Non-pigmented ciliary epithelial cell (primary cell): Measurements from ENCODE around the gene PTPRK.
"Not testable (repeated sequence)": the region's sequence is repeated elsewhere in the genome, so short reads cannot be mapped to it uniquely, and the experiment has no call there.

Source experiments
- DNase-seq: peaks from one replicate; pipeline ENCODE4 v3.0.0-alpha.2; 2010; ENCODE audit warnings: low read depth

The PTPRK gene

GRCh38 chr6:128487746-128488145 lies 32.7 kb downstream of the PTPRK start:
- peak; percentile 61 for DNase-seq

DNA sequence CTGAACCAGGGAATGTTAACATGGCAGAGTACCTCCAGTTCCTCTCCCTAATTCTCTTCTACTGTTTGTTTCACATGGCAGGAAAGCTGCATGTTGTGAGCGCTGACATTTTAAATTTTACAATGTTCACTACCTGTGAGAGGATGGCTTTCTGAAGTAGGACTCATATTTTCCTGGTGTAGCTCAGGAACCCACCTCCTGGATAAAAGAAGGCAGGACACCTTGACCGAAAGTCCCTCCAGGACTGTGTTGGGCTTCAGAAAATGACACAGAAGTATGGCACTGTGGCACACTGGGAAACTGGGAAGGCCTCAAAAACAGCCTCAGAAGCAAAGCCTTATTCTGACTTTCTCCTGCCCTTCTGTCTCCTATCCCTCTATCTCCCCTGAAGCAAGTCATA lies 33.3 kb downstream of the PTPRK start:
- DNase-seq = no peak

DNA sequence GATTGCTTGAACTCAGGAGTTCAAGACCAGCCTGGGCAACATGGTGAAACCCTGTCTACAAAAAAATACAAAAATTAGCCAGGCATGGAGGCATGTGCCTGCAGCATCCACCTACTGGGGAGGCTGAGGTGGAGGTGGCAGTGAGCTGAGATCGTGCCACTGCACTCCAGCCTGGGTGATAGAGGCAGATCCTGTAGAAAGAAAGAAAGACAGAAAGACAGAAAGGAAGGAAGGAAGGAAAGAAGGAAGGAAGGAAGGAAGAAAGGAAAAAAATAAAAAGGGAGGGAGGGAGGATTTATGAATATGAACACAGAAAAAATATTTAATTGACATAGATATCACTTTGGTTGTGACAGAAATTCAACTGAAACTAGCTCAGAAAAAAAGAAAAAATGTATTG lies 33.8 kb downstream of the PTPRK start:
- DNase-seq = not testable (repeated sequence)

- DNase-seq = no peak
Measured at GRCh38 chr6:128483472-128484135, 36.8 kb downstream of the PTPRK start.

- no peak for DNase-seq
Measured at GRCh38 chr6:128482642-128483041, 37.8 kb downstream of the PTPRK start.

GRCh38 chr6:128479991-128480390 lies 40.4 kb downstream of the PTPRK start:
- DNase-seq = no peak

DNA sequence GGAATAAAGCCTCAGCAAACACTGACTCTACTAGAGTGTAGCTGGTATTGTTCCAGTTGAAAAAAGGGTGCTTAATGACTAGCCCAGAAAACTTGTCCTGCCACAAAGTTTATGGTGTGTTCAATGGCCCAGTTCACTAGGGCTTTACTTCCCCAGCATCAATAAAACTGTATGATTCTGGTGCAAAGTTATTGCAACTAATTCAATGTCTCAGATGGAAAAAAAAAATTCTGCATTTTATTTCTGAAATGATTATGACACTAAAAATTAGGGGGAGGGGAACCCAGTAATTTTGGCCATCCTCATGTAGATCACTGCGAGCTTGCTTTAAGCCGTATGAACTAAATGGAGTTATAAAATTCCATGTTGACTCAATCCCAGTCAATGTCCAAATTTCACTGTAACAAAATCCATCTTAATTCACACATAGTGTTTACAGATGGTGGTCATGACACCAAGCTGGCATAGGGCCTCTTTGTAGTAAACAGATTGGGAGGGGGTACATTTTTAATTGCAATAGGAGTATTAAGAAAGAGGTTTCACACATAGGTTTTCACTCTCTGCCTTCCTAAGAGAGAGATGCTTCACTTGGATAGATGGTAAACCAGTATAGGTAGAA lies 41.2 kb downstream of the PTPRK start:
- no peak for DNase-seq

DNA sequence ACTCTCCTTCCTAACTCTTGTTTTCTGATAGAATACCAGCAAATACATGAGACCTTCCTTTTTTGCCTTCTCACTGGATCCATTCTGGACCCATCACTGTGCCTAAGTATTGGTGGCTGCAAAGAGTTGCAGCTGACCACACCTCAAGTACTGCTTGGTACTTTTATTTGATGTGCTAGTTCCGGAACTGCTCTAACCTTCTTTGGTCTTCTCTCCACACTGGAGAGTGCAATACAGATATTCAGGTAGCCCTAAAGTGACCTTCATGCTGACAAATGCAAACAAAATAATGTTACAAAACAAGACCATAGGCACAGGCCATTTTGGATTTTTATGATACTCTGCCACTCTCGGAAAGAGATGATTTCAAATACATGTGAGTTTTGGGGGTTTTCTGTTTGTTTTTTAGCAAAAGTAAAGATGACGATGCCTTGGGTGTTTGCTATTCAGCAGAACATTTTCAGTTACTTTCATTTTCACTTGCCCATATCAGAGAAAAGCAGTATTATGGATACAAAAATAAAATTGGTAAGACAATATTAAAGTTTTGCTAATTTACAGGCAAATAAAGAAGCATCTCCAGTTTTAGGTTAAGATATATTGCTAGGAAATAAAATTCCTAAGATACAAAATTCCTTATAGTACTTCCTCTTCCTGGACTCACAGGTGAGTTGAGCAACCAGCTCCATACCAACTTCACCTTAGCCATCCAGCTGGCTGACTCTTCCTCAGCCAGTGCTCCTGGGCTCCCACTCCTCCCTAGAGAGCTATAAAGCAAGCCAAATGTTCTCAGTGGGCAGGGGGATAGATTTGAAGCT lies 42.0 kb downstream of the PTPRK start:
- DNase-seq = no peak

GRCh38 chr6:128474933-128475332 lies 45.5 kb downstream of the PTPRK start:
- no peak for DNase-seq

DNA sequence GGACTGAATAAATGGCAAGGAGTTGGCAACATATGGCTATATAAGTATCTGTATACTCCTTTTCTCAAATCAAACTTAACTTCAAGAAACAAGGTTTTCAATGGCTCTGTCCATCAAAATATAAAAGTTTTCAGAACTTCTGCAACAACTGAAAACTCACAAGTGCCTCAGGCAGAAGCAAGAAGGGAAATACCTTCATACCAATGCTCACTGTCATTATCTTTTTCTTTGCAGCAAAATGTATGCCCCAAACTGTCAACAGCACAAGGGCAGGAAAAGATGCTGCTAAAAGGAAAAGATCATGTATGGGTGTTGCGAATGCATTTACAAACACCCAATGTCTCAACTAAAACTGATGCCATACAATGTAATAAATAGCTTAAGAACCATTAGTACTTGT lies 45.9 kb downstream of the PTPRK start:
- no peak for DNase-seq

DNA sequence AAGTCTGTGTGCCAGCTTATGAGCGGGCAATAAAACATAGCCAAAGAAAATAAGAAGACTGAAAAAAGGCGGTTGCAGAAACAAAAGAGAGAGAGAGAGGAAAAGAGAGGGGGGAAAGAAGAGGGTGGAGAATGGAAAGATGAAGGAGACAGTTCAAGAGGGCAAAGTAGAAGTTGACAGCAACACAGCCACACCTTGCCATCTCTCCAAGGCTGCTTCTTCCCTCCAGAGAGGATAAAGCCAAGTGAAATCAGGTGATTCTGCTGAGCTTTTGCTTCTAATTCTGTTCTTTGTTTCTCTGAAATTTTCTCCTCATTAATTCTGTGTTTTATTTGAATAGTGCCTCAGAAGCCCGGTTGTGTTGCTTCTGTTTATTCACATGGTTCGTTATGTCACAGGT lies 48.5 kb downstream of the PTPRK start:
- DNase-seq = no peak

- no peak for DNase-seq
Measured at GRCh38 chr6:128465368-128466343, 54.7 kb downstream of the PTPRK start.

GRCh38 chr6:128464790-128465189 lies 55.6 kb downstream of the PTPRK start:
- no peak for DNase-seq

- DNase-seq = peak; percentile 36
Measured at GRCh38 chr6:128463942-128464341, 56.5 kb downstream of the PTPRK start.

DNA sequence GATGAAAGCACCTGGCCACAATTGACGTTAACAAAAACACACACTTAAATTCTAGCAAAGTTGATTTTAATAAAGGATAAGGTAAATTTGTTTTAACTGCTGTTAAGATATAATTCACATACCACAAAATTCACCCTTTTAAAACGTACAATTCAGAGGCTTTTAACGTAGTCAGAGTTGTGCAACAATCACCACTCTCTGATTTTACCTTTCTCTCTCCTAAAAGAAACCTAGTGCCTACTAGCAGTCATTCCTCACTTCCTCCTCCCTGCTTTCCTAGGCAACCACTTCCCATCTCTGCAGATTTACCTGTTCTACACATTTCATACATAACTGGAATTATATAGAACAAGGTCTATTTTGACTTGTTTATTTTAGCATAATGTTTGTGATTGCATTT lies 58.9 kb downstream of the PTPRK start:
- DNase-seq = no peak

GRCh38 chr6:128456510-128457230 lies 63.7 kb downstream of the PTPRK start:
- no peak for DNase-seq

DNA sequence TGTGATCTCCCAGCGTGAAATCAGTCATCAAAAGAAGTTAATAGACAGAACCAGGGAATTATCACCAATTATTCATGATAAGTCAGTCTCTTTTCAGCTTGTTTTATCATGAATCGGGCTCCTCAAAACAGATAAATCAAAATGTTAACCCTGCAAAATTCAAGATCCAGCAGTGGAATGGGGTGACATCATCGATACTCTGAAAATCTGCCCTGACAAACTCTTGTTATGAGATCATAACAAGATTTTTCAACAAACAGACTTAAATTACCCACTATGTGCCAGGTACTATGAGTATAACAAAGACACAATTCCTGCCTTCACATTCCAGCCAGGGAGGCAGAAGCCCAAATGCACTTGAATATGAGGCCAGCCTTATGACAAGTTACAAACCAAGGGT lies 64.4 kb downstream of the PTPRK start:
- no peak for DNase-seq

- no peak for DNase-seq
Measured at GRCh38 chr6:128452713-128453112, 67.7 kb downstream of the PTPRK start.

- no peak for DNase-seq
Measured at GRCh38 chr6:128446497-128446896, 73.9 kb downstream of the PTPRK start.

- DNase-seq = peak; percentile 43
Measured at GRCh38 chr6:128443553-128443952, 76.8 kb downstream of the PTPRK start.

DNA sequence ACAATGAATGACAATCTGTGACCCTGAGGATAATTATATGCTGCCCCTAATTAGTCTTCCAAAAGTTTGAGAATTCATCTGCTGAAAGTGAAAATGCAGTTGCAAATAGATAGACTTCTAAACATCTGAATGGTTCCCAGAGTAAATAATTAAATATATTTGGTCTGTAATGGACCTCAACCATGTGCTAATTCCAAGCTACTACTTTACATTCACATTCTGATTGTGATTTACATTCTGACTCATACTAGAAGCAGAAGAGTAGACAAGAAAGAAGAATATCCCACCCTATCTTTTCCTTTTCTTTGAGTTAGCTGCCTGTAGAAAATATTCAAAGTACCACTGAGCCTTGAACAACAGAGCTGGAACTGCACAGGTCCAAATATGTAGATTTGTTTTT lies 80.8 kb downstream of the PTPRK start:
- DNase-seq = no peak
